HepG2 (cell line): Measurements from ENCODE around the gene PPM1G. TPM values are rescaled to one million over a fixed set of nuclear protein-coding genes. Genes with fewer than 3 reads are reported as not detected.

Source experiments
- AKAP8 ChIP-seq: sonication (generic); formaldehyde crosslinking; IDR thresholded peaks from 2 replicates; pipeline ENCODE4 v1.5.1; 2020; ENCODE audit warnings: mild to moderate bottlenecking, missing genetic modification reagents
- CBFB ChIP-seq: sonication (generic); formaldehyde crosslinking; IDR thresholded peaks from 2 replicates; pipeline ENCODE4 v1.4.0; 2020; ENCODE audit warnings: missing genetic modification reagents
- ELF1 ChIP-seq: sonication (generic); formaldehyde crosslinking; IDR thresholded peaks from 2 replicates; pipeline ENCODE4 v1.4.0; 2020; ENCODE audit warnings: missing genetic modification reagents
- KMT2A ChIP-seq: sonication (generic); formaldehyde crosslinking; IDR thresholded peaks from 2 replicates; pipeline ENCODE4 v1.4.0; 2020; ENCODE audit warnings: missing genetic modification reagents
- NFATC3 ChIP-seq: sonication (generic); formaldehyde crosslinking; IDR thresholded peaks from 2 replicates; pipeline ENCODE4 v1.5.1; 2020; ENCODE audit warnings: mild to moderate bottlenecking, missing genetic modification reagents
- NFE2 ChIP-seq: sonication (generic); formaldehyde crosslinking; IDR thresholded peaks from 2 replicates; pipeline ENCODE4 v1.4.0; 2020; ENCODE audit warnings: missing genetic modification reagents
- NFIB ChIP-seq: sonication (generic); formaldehyde crosslinking; IDR thresholded peaks from 2 replicates; pipeline ENCODE4 v1.9.0; 2021; ENCODE audit warnings: missing genetic modification reagents, mild to moderate bottlenecking, borderline replicate concordance
- NFRKB ChIP-seq: fragments of 450-650 bp; IDR thresholded peaks from 2 replicates; pipeline ENCODE4 v1.6.1; 2017
- NR2F1 ChIP-seq, 2 experiments: fragments of 450-650 bp in 1 of 2; formaldehyde crosslinking in 1 of 2; IDR thresholded peaks; 2 replicates each; pipeline versions ENCODE4 v1.5.0 to v1.6.1; 2016 to 2020; ENCODE audit warnings: mild to moderate bottlenecking in 1 of 2, missing compliant biosample characterization in 1 of 2, missing genetic modification reagents in 1 of 2, moderate library complexity in 1 of 2
- RBM22 ChIP-seq: fragments of 200-400 bp; formaldehyde crosslinking; optimal IDR thresholded peaks from 2 replicates; pipeline ENCODE3; 2017; ENCODE audit warnings: mild to moderate bottlenecking, low read length, moderate library complexity
- SALL1 ChIP-seq: sonication (generic); formaldehyde crosslinking; IDR thresholded peaks from 2 replicates; pipeline ENCODE4 v1.8.0; 2022; ENCODE audit warnings: mild to moderate bottlenecking, missing genetic modification reagents
- SAP130 ChIP-seq: IDR thresholded peaks from 2 replicates; pipeline ENCODE4 v1.6.1; 2016; ENCODE audit warnings: low read depth
- TCF12 ChIP-seq, 2 experiments: fragments of 450-650 bp in 1 of 2; sonication (generic) in 1 of 2; formaldehyde crosslinking in 1 of 2; IDR thresholded peaks; 2 replicates each; pipeline versions ENCODE4 v1.6.1 to v1.8.0; 2017 to 2022; ENCODE audit warnings: antibody characterized with exemption in 1 of 2, mild to moderate bottlenecking in 1 of 2, missing genetic modification reagents in 1 of 2, moderate library complexity in 1 of 2
- YEATS2 ChIP-seq: sonication (generic); formaldehyde crosslinking; IDR thresholded peaks from 2 replicates; pipeline ENCODE4 v1.4.0; 2020; ENCODE audit warnings: missing genetic modification reagents, borderline replicate concordance
- ZFP37 ChIP-seq: sonication (generic); formaldehyde crosslinking; IDR thresholded peaks from 2 replicates; pipeline ENCODE4 v1.4.0; 2020; ENCODE audit warnings: missing genetic modification reagents, borderline replicate concordance
- ZMYM2 ChIP-seq: sonication (generic); formaldehyde crosslinking; IDR thresholded peaks from 2 replicates; pipeline ENCODE4 v1.8.0; 2022; ENCODE audit warnings: mild to moderate bottlenecking, missing genetic modification reagents
- ZNF121 ChIP-seq: sonication (generic); formaldehyde crosslinking; IDR thresholded peaks from 2 replicates; pipeline ENCODE4 v1.5.0; 2020; ENCODE audit warnings: mild to moderate bottlenecking, missing genetic modification reagents
- ZNF468 ChIP-seq: sonication (generic); formaldehyde crosslinking; IDR thresholded peaks from 2 replicates; pipeline ENCODE4 v1.8.0; 2022; ENCODE audit warnings: mild to moderate bottlenecking, moderate library complexity, missing genetic modification reagents
- ZNF749 ChIP-seq: sonication (generic); formaldehyde crosslinking; IDR thresholded peaks from 2 replicates; pipeline ENCODE4 v1.8.0; 2022; ENCODE audit warnings: mild to moderate bottlenecking, missing genetic modification reagents, moderate library complexity, borderline replicate concordance
- ZNF883 ChIP-seq: sonication (generic); formaldehyde crosslinking; IDR thresholded peaks from 2 replicates; pipeline ENCODE4 v1.5.1; 2020; ENCODE audit warnings: mild to moderate bottlenecking, missing genetic modification reagents; ENCODE audit errors: not compliant biosample characterization
- polyA plus RNA-seq, 8 experiments: library from polyadenylated mRNA; depleted of rRNA in 3 of 8; stranded (reverse) in 7 of 8; unstranded in 1 of 8; fragments of >200 nt; fragmentation: Illumina TruSeq in 4 of 8; extraction: Trizol in 4 of 8; gene quantifications; 2 replicates each; pipeline versions ENCODE4 v1.2.1 to v1.2.3, GENCODE V29; 2011 to 2016; ENCODE audit warnings: low read depth in 4 of 8, missing spikeins in 1 of 8, mixed read lengths in 1 of 8; ENCODE audit not compliant: insufficient read depth in 1 of 8
- total RNA-seq, 5 experiments: library from RNA; depleted of rRNA; stranded (reverse); fragments of >200 nt; fragmentation: Illumina TruSeq; extraction: Trizol; gene quantifications; 2 replicates each; pipeline ENCODE4 v1.2.3, GENCODE V29; 2016; ENCODE audit warnings: low read depth in 1 of 5
- TF ChIP-seq, protein P1 (sequence below): sonication (generic); formaldehyde crosslinking; IDR thresholded peaks from 2 replicates; pipeline ENCODE4 v1.4.0; 2020; ENCODE audit warnings: missing genetic modification reagents
- TF ChIP-seq, protein P2 (sequence below): sonication (generic); formaldehyde crosslinking; IDR thresholded peaks from 2 replicates; pipeline ENCODE4 v1.4.0; 2020; ENCODE audit warnings: missing genetic modification reagents; ENCODE audit errors: not compliant biosample characterization
- TF ChIP-seq, protein P3 (sequence below): IDR thresholded peaks from 2 replicates; pipeline ENCODE4 v1.4.0; 2020; ENCODE audit warnings: mild to moderate bottlenecking, missing genetic modification reagents

PPM1G gene
- total and polyA plus RNA-seq, 2 of the 13 experiments (the other 11 are each of a cell fraction or from before 2014, with no cell fraction given) = 58.2 to 213 TPM

DNA sequence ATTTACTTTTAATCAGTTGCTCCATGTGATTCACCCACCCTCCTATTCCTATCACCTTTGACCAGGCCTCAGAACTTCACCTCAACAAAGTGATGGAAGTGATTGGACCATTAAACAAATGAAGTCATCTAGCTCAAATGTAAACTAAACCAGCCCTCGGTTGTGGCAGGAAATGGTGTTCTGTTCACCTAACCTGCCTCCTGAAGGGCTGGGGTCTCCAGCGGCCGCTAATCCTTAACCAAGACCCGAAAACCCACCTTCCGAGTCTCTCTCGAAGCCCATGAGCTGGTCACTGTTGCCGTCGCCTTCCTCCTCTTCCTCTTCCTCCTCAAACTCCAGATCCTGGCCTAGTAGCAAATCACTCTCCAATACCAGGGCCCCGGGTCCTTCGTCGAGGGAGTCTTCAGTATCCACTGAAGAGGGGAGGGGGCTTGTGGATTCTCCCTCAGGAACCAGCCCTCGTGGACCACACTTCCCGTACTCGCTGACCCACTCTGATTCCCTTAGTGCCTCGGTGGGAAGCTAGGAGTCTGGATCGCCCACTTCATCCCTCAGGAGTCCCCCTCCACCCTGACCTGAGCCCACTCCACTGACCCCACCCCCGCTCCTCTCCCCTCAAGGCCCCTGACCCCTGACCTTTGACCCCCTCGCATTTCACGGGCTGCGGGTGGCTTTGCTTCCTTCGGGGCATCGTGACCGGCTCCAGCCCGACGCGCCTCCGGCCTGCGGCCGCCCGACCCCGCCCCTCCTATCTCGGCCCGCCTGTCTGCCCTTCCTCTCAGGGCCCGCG lies 29.4 kb downstream of the PPM1G start (continued):
- no peak for TF ChIP-seq ZNF468 (CRISPR knock-in tag)
- TF ChIP-seq, protein P1, sequence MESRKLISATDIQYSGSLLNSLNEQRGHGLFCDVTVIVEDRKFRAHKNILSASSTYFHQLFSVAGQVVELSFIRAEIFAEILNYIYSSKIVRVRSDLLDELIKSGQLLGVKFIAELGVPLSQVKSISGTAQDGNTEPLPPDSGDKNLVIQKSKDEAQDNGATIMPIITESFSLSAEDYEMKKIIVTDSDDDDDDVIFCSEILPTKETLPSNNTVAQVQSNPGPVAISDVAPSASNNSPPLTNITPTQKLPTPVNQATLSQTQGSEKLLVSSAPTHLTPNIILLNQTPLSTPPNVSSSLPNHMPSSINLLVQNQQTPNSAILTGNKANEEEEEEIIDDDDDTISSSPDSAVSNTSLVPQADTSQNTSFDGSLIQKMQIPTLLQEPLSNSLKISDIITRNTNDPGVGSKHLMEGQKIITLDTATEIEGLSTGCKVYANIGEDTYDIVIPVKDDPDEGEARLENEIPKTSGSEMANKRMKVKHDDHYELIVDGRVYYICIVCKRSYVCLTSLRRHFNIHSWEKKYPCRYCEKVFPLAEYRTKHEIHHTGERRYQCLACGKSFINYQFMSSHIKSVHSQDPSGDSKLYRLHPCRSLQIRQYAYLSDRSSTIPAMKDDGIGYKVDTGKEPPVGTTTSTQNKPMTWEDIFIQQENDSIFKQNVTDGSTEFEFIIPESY = peak; percentile 13; the same call in 1 of the 2 replicates
- 0 out of 2 replicates have a peak, but pooled peaks have one; percentile 51 for TF ChIP-seq ZNF749 (CRISPR knock-in tag)
- TF ChIP-seq, protein P2, sequence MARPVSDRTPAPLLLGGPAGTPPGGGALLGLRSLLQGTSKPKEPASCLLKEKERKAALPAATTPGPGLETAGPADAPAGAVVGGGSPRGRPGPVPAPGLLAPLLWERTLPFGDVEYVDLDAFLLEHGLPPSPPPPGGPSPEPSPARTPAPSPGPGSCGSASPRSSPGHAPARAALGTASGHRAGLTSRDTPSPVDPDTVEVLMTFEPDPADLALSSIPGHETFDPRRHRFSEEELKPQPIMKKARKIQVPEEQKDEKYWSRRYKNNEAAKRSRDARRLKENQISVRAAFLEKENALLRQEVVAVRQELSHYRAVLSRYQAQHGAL (CRISPR knock-in tag) = no peak
- TF ChIP-seq YEATS2 (CRISPR knock-in tag) = peak; percentile 49; the same call in 1 of the 2 replicates
- 0 out of 2 replicates have a peak, but pooled peaks have one; percentile 18 for TF ChIP-seq ZMYM2
- TF ChIP-seq CBFB = 0 out of 2 replicates have a peak, but pooled peaks have one; percentile 14
- TF ChIP-seq NFIB (CRISPR knock-in tag) = no peak
- TF ChIP-seq KMT2A (CRISPR knock-in tag) = no peak
- peak; percentile 66 for TF ChIP-seq SAP130 (CRISPR knock-in tag)
- no peak for TF ChIP-seq ZNF121
- peak; percentile 13 for TF ChIP-seq ZNF883
- no peak for TF ChIP-seq NFATC3 (CRISPR knock-in tag)
- no peak for TF ChIP-seq NFE2
- no peak for TF ChIP-seq NFRKB
- no peak for TF ChIP-seq RBM22
- no peak for TF ChIP-seq SALL1 (CRISPR knock-in tag)
- TF ChIP-seq, protein P3, sequence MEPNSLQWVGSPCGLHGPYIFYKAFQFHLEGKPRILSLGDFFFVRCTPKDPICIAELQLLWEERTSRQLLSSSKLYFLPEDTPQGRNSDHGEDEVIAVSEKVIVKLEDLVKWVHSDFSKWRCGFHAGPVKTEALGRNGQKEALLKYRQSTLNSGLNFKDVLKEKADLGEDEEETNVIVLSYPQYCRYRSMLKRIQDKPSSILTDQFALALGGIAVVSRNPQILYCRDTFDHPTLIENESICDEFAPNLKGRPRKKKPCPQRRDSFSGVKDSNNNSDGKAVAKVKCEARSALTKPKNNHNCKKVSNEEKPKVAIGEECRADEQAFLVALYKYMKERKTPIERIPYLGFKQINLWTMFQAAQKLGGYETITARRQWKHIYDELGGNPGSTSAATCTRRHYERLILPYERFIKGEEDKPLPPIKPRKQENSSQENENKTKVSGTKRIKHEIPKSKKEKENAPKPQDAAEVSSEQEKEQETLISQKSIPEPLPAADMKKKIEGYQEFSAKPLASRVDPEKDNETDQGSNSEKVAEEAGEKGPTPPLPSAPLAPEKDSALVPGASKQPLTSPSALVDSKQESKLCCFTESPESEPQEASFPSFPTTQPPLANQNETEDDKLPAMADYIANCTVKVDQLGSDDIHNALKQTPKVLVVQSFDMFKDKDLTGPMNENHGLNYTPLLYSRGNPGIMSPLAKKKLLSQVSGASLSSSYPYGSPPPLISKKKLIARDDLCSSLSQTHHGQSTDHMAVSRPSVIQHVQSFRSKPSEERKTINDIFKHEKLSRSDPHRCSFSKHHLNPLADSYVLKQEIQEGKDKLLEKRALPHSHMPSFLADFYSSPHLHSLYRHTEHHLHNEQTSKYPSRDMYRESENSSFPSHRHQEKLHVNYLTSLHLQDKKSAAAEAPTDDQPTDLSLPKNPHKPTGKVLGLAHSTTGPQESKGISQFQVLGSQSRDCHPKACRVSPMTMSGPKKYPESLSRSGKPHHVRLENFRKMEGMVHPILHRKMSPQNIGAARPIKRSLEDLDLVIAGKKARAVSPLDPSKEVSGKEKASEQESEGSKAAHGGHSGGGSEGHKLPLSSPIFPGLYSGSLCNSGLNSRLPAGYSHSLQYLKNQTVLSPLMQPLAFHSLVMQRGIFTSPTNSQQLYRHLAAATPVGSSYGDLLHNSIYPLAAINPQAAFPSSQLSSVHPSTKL = no peak
- no peak for TF ChIP-seq ZFP37 (CRISPR knock-in tag)
- TF ChIP-seq NR2F1 (CRISPR knock-in tag; IDR thresholded peaks at IDR 0.05) = peak; percentile 54 to 87; a peak in 3 of 4 replicates
- TF ChIP-seq TCF12 (IDR thresholded peaks at IDR 0.05) = no peak
- TF ChIP-seq TCF12 (CRISPR knock-in tag; IDR thresholded peaks at IDR 0.05) = no peak
- TF ChIP-seq AKAP8 (CRISPR knock-in tag) = peak; percentile 93
- peak; percentile 32; the same call in 1 of the 2 replicates for TF ChIP-seq ELF1 (CRISPR knock-in tag)
